B cell (primary cell): Measurements from ENCODE around the gene UBAP1L. TPM values are rescaled to one million over a fixed set of nuclear protein-coding genes. Genes with fewer than 3 reads are reported as not detected.

Experiments used
- ATAC-seq: fragments of 200-7000 bp; cut with Tn5 transposase; one replicate; pipeline ENCODE4 v1.10.0; 2021; ENCODE audit warnings: low read depth, mild to moderate bottlenecking, moderate number of reproducible peaks, moderate library complexity
- CTCF ChIA-PET: fragments of 350-600 bp; sonication (Branson Sonifier 250); formaldehyde crosslinking; loops from one replicate; lab custom pipeline; 2021; ENCODE audit warnings: antibody characterized with exemption, inconsistent platforms; lab: Charles Lee
- POLR2A ChIA-PET: fragments of 350-600 bp; sonication (Branson Sonifier 250); formaldehyde crosslinking; loops from one replicate; lab custom pipeline; 2021; ENCODE audit warnings: antibody characterized with exemption; lab: Charles Lee
- DNase-seq: peaks from one replicate; pipeline ENCODE4 v3.0.0; 2013
- H2AFZ ChIP-seq: 2 replicates; pipeline ENCODE4 v1.6.1; 2012; ENCODE audit warnings: mild to moderate bottlenecking, low read depth, low read length; ENCODE audit not compliant: insufficient read depth, poor library complexity, severe bottlenecking
- H3K27ac ChIP-seq, 2 donors: 1 replicate in 1 of 2; 2 replicates in 1 of 2; pipeline ENCODE4 v1.5.1; 2012 to 2013; ENCODE audit warnings: low read length in 2 of 2, mild to moderate bottlenecking in 2 of 2, moderate library complexity in 1 of 2
- H3K27me3 ChIP-seq, 4 experiments: fragments of 200-600 bp in 1 of 4; sonication (generic) in 1 of 4; replicated peaks in 1 of 4; 1 replicate in 2 of 4; 2 replicates in 2 of 4; pipeline versions ENCODE4 v1.6.1 to v1.7.0; 2013 to 2016; ENCODE audit warnings: low read length in 3 of 4, mild to moderate bottlenecking in 2 of 4, mixed read lengths in 1 of 4, moderate library complexity in 1 of 4; ENCODE audit not compliant: insufficient read depth in 4 of 4, control insufficient read depth in 3 of 4; ENCODE audit errors: control extremely low read depth in 1 of 4
- H3K36me3 ChIP-seq, 2 experiments: replicated peaks in 1 of 2; 1 replicate in 1 of 2; 2 replicates in 1 of 2; pipeline versions ENCODE4 v1.6.1 to v1.7.1; 2013; ENCODE audit warnings: low read length in 1 of 2; ENCODE audit not compliant: insufficient read depth in 2 of 2, control insufficient read depth in 1 of 2; ENCODE audit errors: control extremely low read depth in 1 of 2, extremely low read depth in 1 of 2
- H3K4me1 ChIP-seq, 2 donors: fragments of 200-600 bp in 1 of 2; sonication (generic) in 1 of 2; 1 replicate in 1 of 2; 2 replicates in 1 of 2; pipeline versions ENCODE4 v1.5.1 to v1.6.1; 2013 to 2017; ENCODE audit warnings: low read length in 2 of 2; ENCODE audit not compliant: control insufficient read depth in 2 of 2, insufficient read depth in 2 of 2
- H3K4me2 ChIP-seq: replicated peaks from 2 replicates; pipeline ENCODE3; 2012; ENCODE audit warnings: mild to moderate bottlenecking, low read depth, low read length; ENCODE audit not compliant: poor library complexity, severe bottlenecking
- H3K4me3 ChIP-seq, 5 experiments: fragments of 200-600 bp in 1 of 5; sonication (generic) in 1 of 5; 1 replicate in 3 of 5; 2 replicates in 2 of 5; pipeline versions ENCODE4 v1.5.1 to v1.7.0; 2011 to 2016; ENCODE audit warnings: low read length in 4 of 5, mild to moderate bottlenecking in 4 of 5, low read depth in 2 of 5, control low read depth in 1 of 5, moderate library complexity in 1 of 5; ENCODE audit not compliant: insufficient read depth in 1 of 5; ENCODE audit errors: control extremely low read depth in 1 of 5, extremely low read depth in 1 of 5
- H3K79me2 ChIP-seq: fragments of 200-600 bp; sonication (generic); one replicate; pipeline ENCODE4 v1.6.0; 2016; ENCODE audit warnings: low read length; ENCODE audit not compliant: control insufficient read depth, insufficient read depth
- H3K9ac ChIP-seq: fragments of 200-600 bp; sonication (generic); 2 replicates; pipeline ENCODE4 v1.6.1; 2017; ENCODE audit warnings: mild to moderate bottlenecking, low read length, moderate library complexity
- H3K9me3 ChIP-seq, 3 donors: one replicate each; pipeline versions ENCODE4 v1.6.1 to v1.7.1; 2013; ENCODE audit warnings: low read length in 2 of 3; ENCODE audit not compliant: control insufficient read depth in 2 of 3, insufficient read depth in 1 of 3; ENCODE audit errors: control extremely low read depth in 1 of 3
- H4K20me1 ChIP-seq: 2 replicates; pipeline ENCODE4 v1.6.0; 2012; ENCODE audit warnings: mild to moderate bottlenecking, low read length; ENCODE audit not compliant: insufficient read depth, control insufficient read depth, poor library complexity, severe bottlenecking
- H3K27ac Mint-ChIP-seq: one replicate; pipeline ENCODE4 v1.8.0; 2021; ENCODE audit warnings: mixed read lengths
- H3K27me3 Mint-ChIP-seq: one replicate; pipeline ENCODE4 v1.8.0; 2021; ENCODE audit warnings: mixed read lengths
- H3K4me1 Mint-ChIP-seq: one replicate; pipeline ENCODE4 v1.8.0; 2021; ENCODE audit warnings: mixed read lengths
- H3K4me3 Mint-ChIP-seq: one replicate; pipeline ENCODE4 v1.8.0; 2021; ENCODE audit warnings: mixed read lengths
- H3K9me3 Mint-ChIP-seq: one replicate; pipeline ENCODE4 v1.8.0; 2022; ENCODE audit warnings: mixed read lengths; ENCODE audit not compliant: insufficient read depth
- EZH2 ChIP-seq: IDR thresholded peaks from 2 replicates; pipeline ENCODE4 v1.6.1; 2012; ENCODE audit warnings: borderline replicate concordance, low read depth, mild to moderate bottlenecking, moderate library complexity, low read length; ENCODE audit not compliant: insufficient read depth, poor library complexity, severe bottlenecking
- WGBS: methylation state at CpG from one replicate; pipeline ENCODE4 v1.1.5; 2013; ENCODE audit warnings: missing lambda C conversion rate; ENCODE audit not compliant: insufficient coverage; 5-methylcytosine and 5-hydroxymethylcytosine counted together
- intact Hi-C: fragments of 100-400 bp; cut with micrococcal nuclease; formaldehyde crosslinking; loops from one replicate; pipeline ENCODE4 v1.10.0; 2022
- polyA plus RNA-seq: library from polyadenylated mRNA; depleted of rRNA; stranded (reverse); fragments of >200 nt; gene quantifications from 2 replicates; pipeline ENCODE4 v1.2.3, GENCODE V29; 2012
- total RNA-seq, 2 donors: library from RNA; stranded (reverse); fragments of 120-200 nt in 1 of 2; gene quantifications; 1 replicate in 1 of 2; 2 replicates in 1 of 2; pipeline versions ENCODE4 v1.2.3 to v1.2.4, GENCODE V29; 2013 to 2022
- TF ChIP-seq, protein P1 (sequence below): fragments of 200-600 bp; IDR thresholded peaks from one replicate; pipeline ENCODE4 v1.8.0; 2022; ENCODE audit warnings: antibody characterized with exemption, mild to moderate bottlenecking

Gene UBAP1L
- total and polyA plus RNA-seq, 2 donors (not counting 1 experiment from before 2014, with no cell fraction given) = 8.5 to 18.4 TPM

DNA sequence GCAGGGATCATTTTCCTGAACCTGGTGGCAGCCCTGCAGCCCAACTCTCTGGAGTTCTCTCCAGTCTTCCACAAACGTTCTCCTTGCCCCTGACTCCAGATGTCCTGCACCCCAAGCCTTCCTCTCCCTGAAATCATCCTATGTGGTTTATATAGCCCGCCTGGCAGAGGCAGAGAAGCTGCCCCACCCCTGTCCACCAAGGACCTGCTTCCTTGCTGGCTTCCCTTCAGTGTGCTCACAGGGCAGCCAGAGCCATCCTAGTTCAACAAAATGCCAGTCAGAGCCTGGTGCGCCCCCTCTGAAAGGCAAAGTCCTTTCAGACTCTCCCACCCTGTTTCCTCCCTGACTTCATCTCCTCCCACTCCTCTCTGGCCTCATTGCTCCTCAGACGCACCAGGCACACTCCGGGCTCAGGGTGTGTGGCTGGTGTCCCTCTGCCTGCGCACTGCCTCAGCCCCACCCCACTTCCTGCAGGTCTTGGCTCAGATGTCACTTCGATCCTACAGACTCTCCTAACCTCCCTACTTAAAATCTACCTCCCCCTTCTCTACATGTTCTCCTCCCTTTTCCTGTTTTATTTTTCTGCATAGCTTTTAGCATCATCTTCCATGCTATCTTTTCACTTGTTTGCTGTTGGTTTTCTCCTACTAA, 32.6 kb downstream of the UBAP1L start:
- intact Hi-C loops = no loop called here
- Histone ChIP-seq H4K20me1 (no peaks in the 10 kb centered on the region), H3K79me2 (no peaks in the 10 kb centered on the region), H3K4me3 (no peak overlapping the region), H3K27ac (no peak overlapping the region), H3K9me3 (peaks cover 0 to 5% (median 0%) of the 10 kb centered on the region in 3 donors), H3K27me3 (peaks cover 0 to 44% (median 9%) of the 10 kb centered on the region in 4 experiments), H2AFZ (no peak overlapping the region), H3K4me1 (peaks cover 0 to 6% of the 10 kb centered on the region in 2 donors), H3K4me2 (no peak overlapping the region), H3K36me3 (no peaks in the 10 kb centered on the region), H3K9ac (no peak overlapping the region)
- ChIA-PET POLR2A (no interaction called here), CTCF (interaction anchor here (0.6 kb wide), 1 partner anchor 22 kb away, joined by 3 read pairs; no protein-coding TSS in a partner anchor)
- WGBS = 7% methylated on average over 7 of the region's 7 CpGs
- H3K4me3 Mint-ChIP-seq = no peak overlapping the region
- no peaks in the 10 kb centered on the region for H3K9me3 Mint-ChIP-seq
- no peak overlapping the region for H3K27ac Mint-ChIP-seq
- DNase-seq = no peak
- peaks cover 5% of the 10 kb centered on the region for H3K4me1 Mint-ChIP-seq
- TF ChIP-seq, protein P1, sequence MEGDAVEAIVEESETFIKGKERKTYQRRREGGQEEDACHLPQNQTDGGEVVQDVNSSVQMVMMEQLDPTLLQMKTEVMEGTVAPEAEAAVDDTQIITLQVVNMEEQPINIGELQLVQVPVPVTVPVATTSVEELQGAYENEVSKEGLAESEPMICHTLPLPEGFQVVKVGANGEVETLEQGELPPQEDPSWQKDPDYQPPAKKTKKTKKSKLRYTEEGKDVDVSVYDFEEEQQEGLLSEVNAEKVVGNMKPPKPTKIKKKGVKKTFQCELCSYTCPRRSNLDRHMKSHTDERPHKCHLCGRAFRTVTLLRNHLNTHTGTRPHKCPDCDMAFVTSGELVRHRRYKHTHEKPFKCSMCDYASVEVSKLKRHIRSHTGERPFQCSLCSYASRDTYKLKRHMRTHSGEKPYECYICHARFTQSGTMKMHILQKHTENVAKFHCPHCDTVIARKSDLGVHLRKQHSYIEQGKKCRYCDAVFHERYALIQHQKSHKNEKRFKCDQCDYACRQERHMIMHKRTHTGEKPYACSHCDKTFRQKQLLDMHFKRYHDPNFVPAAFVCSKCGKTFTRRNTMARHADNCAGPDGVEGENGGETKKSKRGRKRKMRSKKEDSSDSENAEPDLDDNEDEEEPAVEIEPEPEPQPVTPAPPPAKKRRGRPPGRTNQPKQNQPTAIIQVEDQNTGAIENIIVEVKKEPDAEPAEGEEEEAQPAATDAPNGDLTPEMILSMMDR = no peak
- TF ChIP-seq EZH2 = no peak
- H3K27me3 Mint-ChIP-seq = peaks cover 57% of the 10 kb centered on the region
- no peak for ATAC-seq

DNA sequence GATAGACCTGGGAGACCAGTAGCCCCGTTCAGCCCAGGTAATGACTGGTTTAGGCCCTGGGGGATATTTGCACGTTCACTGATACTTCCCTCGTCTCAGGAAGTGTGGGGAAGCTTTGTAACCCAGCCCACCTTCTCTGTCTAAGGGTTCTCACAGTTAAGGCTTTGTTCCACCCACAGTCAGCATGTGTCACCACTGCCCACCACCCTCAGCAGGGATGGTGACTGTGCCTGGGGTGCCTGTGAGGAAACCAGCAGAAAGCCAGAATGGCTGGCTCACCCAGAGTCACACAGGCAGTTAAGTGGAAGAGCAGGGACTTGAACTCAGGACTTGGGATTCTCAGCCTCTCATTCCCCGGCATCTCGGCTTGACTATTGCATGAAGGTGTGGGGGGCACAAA, 33.2 kb downstream of the UBAP1L start:
- DNase-seq (no peak), ATAC-seq (no peak)
- no peak overlapping the region for H3K4me3 ChIP-seq
- no peak overlapping the region for H3K4me2 ChIP-seq
- Mint-ChIP-seq H3K4me3 (no peak overlapping the region), H3K4me1 (peaks cover 5% of the 10 kb centered on the region), H3K27ac (no peak overlapping the region), H3K9me3 (no peaks in the 10 kb centered on the region), H3K27me3 (peaks cover 57% of the 10 kb centered on the region)
- H3K27ac ChIP-seq = no peak overlapping the region
- CTCF ChIA-PET = interaction anchor here (0.8 to 1.0 kb wide), 2 partner anchors 20 to 29 kb away, joined by 3 read pairs; no protein-coding TSS in a partner anchor
- intact Hi-C loops = no loop called here
- 84% methylated on average over 3 of the region's 5 CpGs for WGBS
- no peaks in the 10 kb centered on the region for H4K20me1 ChIP-seq
- no peak overlapping the region for H3K9ac ChIP-seq
- TF ChIP-seq EZH2 = no peak
- TF ChIP-seq, protein P1 = no peak
- no peaks in the 10 kb centered on the region for H3K79me2 ChIP-seq
- POLR2A ChIA-PET = no interaction called here
- no peaks in the 10 kb centered on the region for H3K36me3 ChIP-seq
- peaks cover 0 to 8% (median 0%) of the 10 kb centered on the region in 3 donors for H3K9me3 ChIP-seq
- H3K4me1 ChIP-seq = peaks cover 0 to 6% of the 10 kb centered on the region in 2 donors
- H2AFZ ChIP-seq = no peak overlapping the region
- H3K27me3 ChIP-seq = peaks cover 0 to 44% (median 10%) of the 10 kb centered on the region in 4 experiments
